HEK293 (cell line): ENCODE data around the gene KCNIP4.
"Not testable (repeated sequence)": the region's sequence is repeated elsewhere in the genome, so short reads cannot be mapped to it uniquely, and the experiment has no call there.

Experiments used
- YY1 ChIP-seq: fragments of 450-650 bp; formaldehyde crosslinking; IDR thresholded peaks from 2 replicates; pipeline ENCODE4 v1.5.1; 2018; ENCODE audit warnings: missing biosample characterization, missing genetic modification characterization
- ZBTB20 ChIP-seq: fragments of 450-650 bp; formaldehyde crosslinking; IDR thresholded peaks from 2 replicates; pipeline ENCODE4 v1.5.1; 2016; ENCODE audit warnings: missing biosample characterization, missing genetic modification characterization
- ZBTB7A ChIP-seq: fragments of 450-650 bp; formaldehyde crosslinking; IDR thresholded peaks from 2 replicates; pipeline ENCODE4 v1.5.1; 2016; ENCODE audit warnings: low read depth, missing biosample characterization, missing genetic modification characterization
- ZFP3 ChIP-seq: fragments of 450-650 bp; formaldehyde crosslinking; IDR thresholded peaks from 2 replicates; pipeline ENCODE4 v1.5.1; 2016; ENCODE audit warnings: low read depth, missing biosample characterization, missing genetic modification characterization
- ZNF366 ChIP-seq: fragments of 450-650 bp; formaldehyde crosslinking; conservative IDR thresholded peaks from 2 replicates; pipeline ENCODE4 v1.5.1; 2016; ENCODE audit warnings: missing biosample characterization, missing genetic modification characterization
- ZNF544 ChIP-seq: fragments of 450-650 bp; formaldehyde crosslinking; IDR thresholded peaks from 2 replicates; pipeline ENCODE4 v1.5.0; 2017; ENCODE audit warnings: missing biosample characterization, missing genetic modification characterization
- ZNF555 ChIP-seq: fragments of 450-650 bp; formaldehyde crosslinking; conservative IDR thresholded peaks from 2 replicates; pipeline ENCODE4 v1.5.1; 2017; ENCODE audit warnings: missing biosample characterization, mild to moderate bottlenecking, missing genetic modification characterization, inconsistent platforms
- TF ChIP-seq, protein P1 (sequence below): fragments of 450-650 bp; formaldehyde crosslinking; IDR thresholded peaks from 2 replicates; pipeline ENCODE4 v1.5.1; 2016; ENCODE audit warnings: missing biosample characterization, missing genetic modification characterization, low read depth
- TF ChIP-seq, protein P2 (sequence below): fragments of 450-650 bp; formaldehyde crosslinking; IDR thresholded peaks from 2 replicates; pipeline ENCODE4 v1.5.1; 2016; ENCODE audit warnings: missing biosample characterization, missing genetic modification characterization

DNA sequence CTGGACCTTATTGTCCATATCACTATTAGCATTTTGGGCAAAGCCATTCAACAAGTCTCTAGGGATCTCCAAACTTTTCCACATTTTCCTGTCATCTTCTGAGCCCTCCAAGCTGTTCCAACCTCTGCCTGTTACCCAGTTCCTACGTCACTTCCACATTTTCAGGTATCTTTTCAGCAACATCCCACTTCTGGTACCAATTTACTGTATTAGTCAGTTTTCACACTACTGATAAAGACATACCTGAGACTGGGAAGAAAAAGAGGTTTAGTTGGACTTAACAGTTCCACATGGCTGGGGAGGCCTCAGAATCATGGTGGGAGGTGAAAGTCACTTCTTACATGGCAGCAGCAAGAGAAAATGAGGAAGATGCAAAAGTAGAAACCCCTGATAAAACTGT is 1165.4 kb downstream of the KCNIP4 start:
- TF ChIP-seq, protein P1, sequence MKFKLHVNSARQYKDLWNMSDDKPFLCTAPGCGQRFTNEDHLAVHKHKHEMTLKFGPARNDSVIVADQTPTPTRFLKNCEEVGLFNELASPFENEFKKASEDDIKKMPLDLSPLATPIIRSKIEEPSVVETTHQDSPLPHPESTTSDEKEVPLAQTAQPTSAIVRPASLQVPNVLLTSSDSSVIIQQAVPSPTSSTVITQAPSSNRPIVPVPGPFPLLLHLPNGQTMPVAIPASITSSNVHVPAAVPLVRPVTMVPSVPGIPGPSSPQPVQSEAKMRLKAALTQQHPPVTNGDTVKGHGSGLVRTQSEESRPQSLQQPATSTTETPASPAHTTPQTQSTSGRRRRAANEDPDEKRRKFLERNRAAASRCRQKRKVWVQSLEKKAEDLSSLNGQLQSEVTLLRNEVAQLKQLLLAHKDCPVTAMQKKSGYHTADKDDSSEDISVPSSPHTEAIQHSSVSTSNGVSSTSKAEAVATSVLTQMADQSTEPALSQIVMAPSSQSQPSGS, result not testable (repeated sequence)
- TF ChIP-seq YY1, ZBTB7A, ZNF366, ZNF544, ZFP3, ZBTB20, ZNF555 (tag by site-specific recombination): not testable (repeated sequence)
- TF ChIP-seq, protein P2, sequence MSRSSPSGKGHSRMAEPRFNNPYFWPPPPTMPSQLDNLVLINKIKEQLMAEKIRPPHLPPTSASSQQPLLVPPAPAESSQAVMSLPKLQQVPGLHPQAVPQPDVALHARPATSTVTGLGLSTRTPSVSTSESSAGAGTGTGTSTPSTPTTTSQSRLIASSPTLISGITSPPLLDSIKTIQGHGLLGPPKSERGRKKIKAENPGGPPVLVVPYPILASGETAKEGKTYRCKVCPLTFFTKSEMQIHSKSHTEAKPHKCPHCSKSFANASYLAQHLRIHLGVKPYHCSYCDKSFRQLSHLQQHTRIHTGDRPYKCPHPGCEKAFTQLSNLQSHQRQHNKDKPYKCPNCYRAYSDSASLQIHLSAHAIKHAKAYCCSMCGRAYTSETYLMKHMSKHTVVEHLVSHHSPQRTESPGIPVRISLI (tag by site-specific recombination), result not testable (repeated sequence)
